ENCODE data around the gene GSE1.

DNA sequence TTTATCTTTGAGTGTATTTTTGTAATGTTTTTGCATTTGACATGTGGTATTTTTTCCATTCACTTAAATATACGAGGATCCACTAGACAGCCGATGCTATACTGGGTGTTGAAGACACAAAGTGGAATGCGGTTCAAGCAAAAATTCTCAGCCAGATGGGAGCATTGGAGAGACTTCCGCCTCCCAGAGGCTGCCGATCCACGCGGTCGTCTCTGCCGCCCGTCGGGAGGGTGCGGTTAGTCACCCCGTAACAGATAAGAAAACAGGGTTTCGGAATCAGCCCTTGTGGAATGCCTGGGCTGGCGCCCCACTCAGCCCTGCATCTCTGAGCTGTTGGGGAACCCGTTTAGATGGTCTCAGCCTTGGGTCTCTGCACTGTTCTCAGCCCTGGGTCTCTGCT, 7.3 kb downstream of the GSE1 start:
- TF ChIP-seq, protein P1, sequence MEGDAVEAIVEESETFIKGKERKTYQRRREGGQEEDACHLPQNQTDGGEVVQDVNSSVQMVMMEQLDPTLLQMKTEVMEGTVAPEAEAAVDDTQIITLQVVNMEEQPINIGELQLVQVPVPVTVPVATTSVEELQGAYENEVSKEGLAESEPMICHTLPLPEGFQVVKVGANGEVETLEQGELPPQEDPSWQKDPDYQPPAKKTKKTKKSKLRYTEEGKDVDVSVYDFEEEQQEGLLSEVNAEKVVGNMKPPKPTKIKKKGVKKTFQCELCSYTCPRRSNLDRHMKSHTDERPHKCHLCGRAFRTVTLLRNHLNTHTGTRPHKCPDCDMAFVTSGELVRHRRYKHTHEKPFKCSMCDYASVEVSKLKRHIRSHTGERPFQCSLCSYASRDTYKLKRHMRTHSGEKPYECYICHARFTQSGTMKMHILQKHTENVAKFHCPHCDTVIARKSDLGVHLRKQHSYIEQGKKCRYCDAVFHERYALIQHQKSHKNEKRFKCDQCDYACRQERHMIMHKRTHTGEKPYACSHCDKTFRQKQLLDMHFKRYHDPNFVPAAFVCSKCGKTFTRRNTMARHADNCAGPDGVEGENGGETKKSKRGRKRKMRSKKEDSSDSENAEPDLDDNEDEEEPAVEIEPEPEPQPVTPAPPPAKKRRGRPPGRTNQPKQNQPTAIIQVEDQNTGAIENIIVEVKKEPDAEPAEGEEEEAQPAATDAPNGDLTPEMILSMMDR (IDR thresholded peaks at IDR 0.05; ENCODE audit: low read depth, low read length, poor library complexity, severe bottlenecking), result no peak
- TF ChIP-seq EZH2phosphoT487 (IDR thresholded peaks at IDR 0.05; ENCODE audit: borderline replicate concordance, low read length), result no peak

All from DOHH2 (cell line).